ENCODE results near the gene CCDC136.

CCDC136 gene

DNA sequence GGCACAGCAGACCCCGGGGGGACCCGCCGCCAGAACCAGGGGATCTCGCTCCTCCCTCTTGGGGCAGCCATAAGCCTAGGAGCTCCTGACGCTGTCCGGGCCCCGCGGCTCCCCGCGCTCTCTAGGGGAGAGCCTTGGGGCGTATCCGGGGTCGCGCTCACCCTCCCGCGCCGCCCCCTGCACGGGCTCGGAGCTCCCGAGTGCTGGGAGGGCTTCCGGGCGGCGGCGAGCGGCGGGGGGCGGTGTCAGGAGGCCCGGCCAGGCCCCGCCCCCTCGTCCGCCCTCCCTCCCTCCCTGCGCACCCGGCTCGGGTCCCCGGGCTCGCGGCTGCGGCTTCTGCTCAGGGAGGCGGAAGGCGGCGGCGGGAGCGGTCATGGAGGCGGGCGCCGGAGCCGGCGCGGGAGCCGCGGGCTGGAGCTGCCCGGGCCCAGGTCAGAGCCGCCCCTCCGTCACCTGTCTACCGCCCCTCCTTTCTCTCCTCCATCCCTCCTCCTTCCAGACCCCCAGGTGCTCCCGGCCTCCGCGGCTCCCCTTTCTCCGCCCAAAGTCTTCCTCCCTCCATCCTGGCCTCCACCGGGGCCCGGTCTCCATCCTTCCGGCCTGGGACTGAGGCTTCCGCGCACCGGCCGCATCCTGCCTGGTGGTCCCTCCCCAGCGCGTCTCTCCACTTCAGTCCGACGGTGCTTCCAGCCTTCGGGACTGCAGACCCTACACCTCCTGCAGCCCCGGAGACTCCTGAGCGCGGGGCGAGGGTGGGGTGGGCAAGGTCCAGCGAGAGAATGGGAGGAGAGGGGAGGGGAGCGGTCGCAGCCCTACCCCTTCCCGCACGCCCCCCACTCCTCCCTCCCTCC is at the start of gene CCDC136:
Gene CCDC136, plus strand, starts transcription at position 848 of the 851 bp plus-strand sequence. CDS start 444 bp downstream, outside the sequence.
- DNase-seq = peak; percentile 78

DNA sequence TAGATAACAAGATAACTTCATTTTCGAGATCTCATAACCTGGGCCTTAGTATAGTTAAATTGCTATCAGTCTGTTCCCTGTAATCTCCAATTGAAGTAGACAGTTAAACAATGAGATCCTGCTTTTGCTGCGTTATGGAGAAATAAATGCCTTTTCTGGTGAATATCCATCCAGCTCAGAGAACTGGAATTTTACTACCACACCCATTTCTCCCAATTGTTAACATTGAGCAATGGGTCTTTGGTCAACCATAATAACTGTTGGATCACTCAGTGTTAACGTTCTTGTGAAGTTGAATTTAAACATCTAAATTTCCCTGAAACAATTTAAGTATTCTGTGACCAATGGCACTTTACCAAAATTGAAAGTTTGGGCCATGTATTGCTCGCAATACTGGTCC is 49.6 kb upstream of the CCDC136 start:
- DNase-seq = no peak

DNA sequence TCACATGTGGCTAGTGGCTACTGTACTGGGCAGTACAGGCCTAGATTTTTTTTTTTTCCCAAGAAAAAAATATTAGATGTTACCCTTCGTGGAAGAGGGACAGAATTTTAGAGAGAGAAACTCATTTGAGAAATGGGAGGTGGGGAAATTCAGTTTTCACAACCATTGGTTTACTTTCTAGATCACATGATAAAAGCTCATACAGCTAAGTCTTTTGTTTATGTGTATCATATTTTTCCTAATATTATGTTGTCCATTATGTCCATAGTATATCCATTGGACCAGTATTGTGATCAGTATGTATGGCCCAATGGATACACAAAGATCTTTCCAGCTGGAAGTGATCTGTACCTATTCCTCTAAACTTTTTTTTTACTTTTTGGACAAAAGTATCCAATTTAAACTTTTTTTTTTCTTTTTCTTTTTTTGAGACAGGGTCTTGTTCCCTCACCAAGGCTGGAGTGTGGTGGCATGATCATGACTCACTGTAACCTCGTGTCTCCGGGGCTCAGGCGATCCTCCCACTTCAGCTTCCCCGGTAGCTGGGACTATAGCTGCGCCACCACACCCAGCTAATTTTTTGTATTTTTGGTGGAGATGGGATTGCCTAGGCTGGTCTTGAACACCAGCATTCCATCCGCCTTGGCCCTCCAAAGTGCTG is 48.5 kb upstream of the CCDC136 start:
- DNase-seq = no peak

DNA sequence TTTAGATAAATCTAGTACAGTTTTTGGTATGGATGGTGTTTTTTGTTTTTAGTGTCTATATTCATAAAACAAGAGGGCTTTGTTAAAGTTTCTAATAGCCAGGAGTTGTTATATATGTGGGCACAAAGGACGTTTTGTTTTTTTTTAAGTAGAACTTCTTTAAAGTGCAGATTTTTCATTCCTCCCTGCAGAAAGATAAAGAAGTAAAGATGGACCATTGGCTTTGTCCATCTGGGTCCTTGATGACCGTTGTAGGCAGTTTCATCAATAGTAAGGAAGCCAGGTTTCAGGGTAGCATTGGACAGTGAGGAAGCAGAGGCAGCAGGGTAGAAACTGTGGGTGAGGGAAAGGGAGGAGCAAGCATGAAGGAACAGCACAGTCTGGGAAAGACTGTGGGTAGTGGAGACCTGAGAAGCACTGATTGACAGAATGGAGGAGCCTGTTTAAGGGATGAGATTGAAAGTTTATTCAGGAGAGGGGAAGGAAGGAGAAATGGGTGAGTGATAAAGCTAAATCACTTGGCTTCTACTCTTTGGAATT is 47.3 kb upstream of the CCDC136 start:
- DNase-seq = no peak

DNA sequence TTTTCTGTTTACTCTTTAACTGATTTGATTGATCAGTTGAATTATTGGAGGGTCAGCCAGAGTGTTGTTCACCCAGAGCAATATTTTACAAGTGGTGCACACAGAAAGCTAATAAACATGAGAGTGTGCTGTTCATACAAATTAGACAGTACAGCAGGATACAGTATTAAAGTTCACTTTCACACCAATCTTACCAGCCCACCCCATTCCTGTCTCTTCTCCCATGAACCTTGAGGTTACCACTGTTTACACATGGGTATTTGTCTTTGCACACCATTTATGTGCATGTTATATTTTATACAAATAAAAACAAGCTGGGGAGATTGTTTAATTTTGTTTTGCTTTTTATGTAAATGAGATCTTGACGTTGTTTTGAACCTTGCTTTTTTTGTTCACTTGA is 46.1 kb upstream of the CCDC136 start:
- no peak for DNase-seq

DNA sequence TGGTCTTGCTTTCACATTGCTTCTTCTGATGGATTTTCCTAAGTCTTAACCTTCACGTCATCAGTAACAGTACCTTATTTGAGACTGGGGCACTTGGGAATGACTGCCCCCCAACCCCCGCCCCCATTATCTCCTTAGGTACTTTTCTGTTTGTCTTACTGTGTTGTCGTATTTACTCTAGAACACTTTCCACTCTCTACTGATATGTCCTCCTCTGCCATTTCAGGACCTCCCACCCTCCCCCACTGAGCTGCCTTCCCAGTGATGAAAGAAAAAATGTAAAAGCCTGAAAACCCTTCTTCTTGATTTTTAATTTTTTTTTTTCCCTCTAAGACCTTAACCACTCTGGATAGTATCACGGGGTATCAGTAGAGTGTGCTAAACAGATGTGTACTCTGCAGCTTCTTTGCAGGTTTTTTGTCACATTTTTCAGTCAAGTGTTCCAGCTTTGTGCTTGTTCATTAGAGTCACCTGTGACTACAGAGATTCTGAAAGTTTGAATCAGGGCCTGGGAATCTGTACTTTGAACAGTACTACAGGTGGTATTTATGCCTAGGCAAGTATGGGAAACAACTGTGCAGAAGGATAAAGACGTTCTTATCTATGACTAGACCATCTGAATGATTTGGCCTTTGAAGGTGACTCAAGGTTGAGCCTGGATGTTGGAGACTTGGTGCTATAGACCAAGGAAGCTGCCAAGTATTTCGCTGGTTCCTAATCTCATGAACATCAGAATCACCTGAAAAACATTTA is 44.3 kb upstream of the CCDC136 start:
- DNase-seq = no peak

DNA sequence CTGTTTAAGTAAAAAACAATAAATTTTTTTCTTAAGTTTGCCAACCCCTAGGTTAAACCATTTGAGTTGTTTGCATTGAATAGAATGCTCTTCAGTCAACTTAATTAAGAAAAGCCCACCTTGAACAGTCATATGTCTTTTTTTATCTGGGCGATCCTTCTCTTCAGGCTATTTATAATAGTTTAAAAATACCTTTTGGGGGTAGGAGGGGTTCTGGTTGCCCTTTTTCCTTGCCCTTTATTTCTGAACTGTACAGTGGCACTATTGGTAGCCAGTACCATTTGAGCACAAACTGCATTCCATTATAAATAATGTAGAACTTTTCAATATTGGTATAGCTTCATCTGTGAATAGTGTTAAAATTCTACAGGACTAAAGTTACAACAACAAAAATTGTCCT is 39.5 kb upstream of the CCDC136 start:
- no peak for DNase-seq

DNA sequence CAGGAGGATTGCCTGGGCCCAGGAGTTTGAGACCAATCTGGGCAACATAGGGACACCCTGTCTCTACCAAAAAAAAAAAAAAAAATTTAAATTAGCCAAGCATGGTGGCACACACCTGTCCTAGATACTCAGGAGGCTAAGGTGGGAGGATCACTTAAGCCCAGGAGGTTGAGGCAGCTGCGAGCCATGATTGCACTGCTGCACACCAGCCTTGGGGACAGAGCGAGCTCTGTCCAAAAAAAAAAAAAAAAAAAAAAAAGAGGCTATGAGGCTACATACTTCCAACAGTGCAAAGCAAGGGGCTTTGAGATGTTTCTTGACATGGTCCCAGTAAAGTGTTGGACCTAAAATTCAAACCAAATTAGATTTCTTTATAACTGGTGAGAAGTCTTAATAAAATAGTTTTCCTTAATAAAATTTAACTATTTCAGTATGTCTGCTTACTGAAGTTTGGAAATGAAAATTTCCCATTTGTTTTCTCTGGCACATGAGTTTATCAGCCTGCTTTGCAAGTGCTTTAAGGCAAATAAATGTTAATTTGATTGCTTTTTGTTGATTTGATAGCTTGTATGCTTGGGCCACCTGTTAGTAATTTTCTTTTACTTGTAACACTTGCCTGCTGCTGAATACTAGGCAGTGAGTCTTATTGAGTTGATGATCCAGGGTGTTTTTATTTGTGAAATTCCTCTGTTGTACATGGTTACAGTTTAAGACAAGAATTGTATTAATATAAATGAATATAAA is 36.5 kb upstream of the CCDC136 start:
- DNase-seq = no peak

DNA sequence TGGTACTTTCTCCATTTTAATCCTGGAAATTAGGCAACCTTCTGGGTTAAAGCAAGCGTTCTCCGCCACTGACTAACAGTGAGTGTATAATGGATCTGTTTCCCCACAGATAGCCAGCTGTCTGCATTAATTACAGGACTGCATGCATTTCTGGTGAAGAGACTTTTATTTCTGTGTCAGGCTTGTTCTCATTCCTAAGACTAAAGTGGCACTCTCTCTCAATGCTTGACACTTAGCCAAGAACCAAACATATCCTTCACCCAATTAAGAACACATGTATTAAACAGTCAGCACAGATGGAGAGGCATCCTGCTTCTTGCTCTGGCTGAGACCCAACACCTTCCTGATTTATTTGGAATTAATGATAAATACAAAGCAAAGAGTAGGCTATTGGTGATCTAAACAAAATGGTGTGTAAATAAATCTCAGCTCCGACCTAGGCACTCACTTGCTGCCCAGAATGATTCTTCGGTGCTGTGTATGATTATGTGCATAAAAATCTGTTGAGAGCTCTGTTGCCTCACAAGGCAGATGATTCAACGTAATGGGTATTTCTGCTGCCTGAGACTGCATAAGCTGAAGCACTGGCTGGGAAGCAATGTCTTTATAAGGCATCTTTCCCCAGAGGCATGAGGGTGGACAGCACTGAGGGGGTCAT is 35.8 kb upstream of the CCDC136 start:
- no peak for DNase-seq

DNA sequence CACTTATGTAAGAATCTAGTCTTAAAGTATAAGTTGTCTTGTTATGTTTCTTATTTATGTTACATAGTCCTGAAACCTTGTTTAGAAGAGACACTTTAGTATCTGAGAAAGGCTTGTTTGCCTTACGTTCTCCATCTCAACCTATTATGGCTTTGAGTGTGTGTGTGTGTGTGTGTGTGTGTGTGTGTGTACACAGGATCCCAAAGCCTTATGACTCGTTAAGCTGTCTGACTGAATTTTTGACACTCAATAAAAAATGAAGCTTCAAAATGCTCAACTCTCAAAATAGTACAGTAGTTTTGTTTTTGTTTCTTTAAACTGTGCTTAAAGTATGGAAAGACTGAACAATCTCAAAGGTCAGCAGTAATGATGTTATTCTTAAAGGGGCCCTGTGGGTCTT is 34.6 kb upstream of the CCDC136 start:
- no peak for DNase-seq

DNA sequence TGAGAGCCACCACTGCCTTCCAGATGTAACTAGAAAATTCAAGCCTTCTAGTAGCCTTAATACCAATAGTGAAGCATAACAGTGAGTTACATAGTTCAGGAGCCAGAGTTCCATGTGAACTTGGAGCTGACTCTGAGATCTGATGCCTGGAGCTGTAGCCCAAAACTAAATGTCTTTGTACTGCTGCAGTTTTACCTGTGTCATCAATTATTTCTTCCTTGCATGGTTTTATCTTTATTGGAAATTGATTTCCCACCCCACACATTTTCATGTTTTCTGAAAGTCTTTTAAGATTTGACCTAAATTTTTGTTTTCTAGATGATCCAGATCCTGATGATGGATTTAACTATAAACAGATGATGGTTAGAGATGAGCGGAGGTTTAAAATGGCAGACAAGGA is 33.2 kb upstream of the CCDC136 start:
- DNase-seq = no peak

DNA sequence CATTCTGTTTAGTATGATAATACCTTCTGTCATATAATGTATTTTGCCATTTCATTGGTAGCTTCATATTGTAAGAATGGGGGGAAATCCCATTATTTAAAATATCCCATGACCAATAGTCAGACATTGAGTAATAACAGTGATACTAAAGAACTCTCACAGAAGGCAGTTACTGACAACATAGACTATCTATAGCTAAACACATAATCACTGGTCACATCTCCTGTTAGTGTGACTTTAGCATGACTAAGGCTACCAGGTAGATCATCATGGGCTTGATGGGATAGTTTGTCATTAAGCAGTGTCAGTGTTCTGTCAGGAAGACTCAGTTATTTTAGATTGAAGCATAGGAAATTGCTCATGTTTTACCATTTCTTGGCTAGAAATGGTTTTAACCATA is 32.5 kb upstream of the CCDC136 start:
- DNase-seq = no peak

DNA sequence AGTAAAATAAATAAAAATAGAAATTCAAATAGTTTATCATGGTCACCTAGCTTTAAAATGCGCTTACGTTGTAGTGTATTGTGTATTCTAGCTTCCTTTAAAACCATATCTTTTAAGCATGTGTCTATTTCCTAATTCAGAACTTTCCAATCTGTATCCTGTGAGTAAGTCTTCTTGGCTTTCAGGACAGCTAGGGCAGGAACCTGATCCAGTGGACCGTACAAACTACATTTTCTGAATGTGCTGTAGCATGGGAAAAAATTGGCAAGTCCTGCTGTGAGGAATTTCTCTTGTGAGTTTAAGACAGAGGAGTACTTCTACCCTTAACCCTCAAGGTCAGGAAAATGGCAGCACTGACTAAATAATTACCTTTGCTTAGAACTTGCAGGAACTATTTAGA is 28.2 kb upstream of the CCDC136 start:
- no peak for DNase-seq

DNA sequence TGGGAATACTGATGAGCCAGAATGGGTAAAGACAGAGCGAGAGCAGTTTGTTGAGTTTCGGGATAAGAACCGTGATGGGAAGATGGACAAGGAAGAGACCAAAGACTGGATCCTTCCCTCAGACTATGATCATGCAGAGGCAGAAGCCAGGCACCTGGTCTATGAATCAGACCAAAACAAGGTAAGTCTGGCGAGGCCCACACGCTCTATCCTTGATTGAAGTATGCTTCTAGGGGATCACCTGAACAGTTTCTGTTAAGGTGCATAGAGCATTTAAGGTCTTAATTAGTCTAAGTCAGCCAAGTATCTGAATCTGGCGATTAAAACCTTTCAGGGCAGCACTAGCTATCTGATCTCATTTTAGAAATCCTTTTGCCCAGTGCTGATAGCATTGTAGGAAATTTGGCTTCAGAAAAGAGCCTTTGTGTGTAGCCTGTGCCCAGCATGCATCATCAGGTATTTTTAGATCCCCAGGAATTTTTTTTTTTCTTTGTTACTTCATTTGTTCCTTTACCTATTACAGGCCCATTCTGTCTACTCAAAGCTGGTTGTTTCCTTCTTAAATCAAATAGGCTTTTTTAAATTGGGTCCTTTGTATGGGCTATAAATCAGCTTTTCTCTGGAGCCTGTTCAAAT is 24.2 kb upstream of the CCDC136 start:
- no peak for DNase-seq

DNA sequence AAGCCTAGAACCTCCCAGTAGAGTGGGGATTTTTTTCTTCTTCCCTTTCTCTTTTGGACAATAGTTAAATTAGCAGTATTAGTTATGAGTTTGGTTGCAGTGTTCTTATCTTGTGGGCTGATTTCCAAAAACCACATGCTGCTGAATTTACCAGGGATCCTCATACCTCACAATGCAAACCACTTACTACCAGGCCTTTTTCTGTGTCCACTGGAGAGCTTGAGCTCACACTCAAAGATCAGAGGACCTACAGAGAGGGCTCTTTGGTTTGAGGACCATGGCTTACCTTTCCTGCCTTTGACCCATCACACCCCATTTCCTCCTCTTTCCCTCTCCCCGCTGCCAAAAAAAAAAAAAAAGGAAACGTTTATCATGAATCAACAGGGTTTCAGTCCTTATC is 21.5 kb upstream of the CCDC136 start:
- DNase-seq = no peak

DNA sequence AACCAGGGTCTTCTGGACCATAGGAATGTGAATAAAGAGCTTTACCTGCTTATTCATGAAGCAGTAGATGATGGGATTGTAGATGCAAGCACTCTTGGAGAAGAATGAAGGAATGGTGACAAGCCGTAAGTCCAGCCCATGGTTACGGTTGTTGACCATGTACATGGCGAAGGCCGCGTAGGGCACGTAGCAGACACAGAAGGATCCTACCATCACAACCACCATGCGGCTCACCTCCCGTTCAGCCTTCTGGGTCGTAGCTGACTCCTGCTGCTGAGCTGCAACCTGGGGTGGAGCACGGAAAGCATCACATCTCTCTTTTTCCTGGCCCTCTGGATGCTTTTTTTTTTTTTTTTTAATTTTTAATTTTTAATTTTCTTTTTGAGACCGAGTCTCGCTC is 18.2 kb upstream of the CCDC136 start:
- no peak for DNase-seq

DNA sequence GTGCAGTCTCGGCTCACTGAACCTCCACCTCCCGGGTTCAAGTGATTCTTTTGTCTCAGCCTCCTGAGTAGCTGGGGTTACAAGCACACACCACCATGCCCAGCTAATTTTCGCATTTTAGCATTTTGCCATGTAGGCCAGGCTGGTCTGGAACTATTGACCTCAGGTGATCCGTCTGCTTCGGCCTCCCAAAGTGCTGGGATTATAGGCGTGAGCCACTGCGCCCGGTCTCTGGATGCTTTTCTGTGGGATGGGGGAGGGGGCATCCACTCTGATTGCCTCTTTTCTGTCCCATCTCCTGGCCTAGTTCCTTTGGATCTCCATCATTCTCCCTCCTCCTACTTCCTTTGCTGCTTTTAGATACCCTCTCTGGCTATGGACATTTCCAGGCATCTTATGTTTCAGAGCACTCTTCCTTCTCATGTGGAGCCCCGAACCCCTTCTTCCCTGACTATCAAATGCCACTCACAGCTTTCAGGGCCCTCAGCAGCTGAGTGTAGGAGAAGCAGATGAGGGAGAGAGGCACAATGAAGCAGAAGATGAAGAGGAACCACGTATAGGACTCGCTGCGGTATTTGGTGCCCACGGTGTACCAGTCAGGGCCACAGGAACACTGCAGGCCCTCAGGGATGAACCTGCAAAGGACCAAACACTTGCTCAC is 17.6 kb upstream of the CCDC136 start:
- DNase-seq = no peak

DNA sequence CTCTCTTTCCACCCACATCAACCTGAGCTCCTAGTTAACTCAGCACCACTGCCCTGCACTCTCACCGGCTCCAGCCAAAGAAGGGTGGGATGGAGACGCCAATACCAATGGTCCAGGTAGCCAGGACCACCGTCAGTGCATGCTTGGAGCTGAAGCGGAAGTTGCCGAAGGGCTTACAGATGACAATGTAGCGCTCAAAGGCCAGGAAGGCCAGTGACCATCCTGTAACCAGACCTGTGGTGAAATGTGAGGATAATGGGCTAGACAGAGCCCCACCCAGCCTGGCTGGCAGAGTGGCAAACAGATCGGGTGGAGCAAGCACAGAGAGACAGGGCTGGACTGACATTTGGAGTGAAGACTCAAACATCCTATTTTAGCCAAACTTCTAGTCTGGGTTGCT is 16.8 kb upstream of the CCDC136 start:
- no peak for DNase-seq

DNA sequence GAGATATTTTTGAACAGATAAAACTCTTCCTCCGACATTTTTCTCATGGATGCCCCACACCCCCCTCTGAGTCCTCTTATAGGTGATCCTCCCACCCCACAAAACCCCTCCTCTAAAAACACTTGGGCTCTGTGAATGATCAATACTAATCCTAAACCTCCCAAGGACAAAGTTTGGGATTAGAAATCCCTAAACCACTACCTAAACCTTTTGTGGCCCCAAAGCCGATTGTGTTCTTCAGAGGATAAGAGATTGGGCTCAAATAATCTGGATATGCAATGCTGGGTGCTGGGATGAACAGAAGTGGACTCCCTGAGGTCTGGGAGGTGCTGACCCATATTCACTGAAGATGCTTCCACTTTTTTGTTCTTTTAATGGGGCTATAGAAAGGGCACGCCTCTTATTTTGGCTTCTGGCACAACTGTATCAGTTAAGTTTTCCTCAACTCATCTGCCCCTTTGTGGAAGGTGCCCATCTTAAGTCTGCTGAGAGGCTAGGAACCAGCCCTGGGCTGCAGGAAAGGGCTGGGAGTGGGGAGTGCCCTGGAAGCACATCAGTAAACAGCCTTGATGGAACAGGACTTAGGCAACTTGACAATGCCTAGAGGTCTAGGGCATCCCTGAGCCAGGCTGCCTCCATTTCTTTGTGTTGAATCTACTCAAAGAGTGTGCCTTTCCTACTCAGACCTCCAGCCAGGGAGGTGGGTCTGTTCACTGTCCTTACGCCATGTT is 15.9 kb upstream of the CCDC136 start, which contains the start of gene OPN1SW:
Gene OPN1SW, minus strand, starts transcription at position 51 of the 731 bp plus-strand sequence. Its CDS starts 13 bp downstream, at position 38.
- DNase-seq = no peak

All from stimulated activated CD4-positive, alpha-beta T cell treated with anti-CD3 and anti-CD28 coated beads, Interleukin-4, amount 100 ng/mL, for 1 hour (primary cell).